Measurements from ENCODE around the gene MGST2.

DNA sequence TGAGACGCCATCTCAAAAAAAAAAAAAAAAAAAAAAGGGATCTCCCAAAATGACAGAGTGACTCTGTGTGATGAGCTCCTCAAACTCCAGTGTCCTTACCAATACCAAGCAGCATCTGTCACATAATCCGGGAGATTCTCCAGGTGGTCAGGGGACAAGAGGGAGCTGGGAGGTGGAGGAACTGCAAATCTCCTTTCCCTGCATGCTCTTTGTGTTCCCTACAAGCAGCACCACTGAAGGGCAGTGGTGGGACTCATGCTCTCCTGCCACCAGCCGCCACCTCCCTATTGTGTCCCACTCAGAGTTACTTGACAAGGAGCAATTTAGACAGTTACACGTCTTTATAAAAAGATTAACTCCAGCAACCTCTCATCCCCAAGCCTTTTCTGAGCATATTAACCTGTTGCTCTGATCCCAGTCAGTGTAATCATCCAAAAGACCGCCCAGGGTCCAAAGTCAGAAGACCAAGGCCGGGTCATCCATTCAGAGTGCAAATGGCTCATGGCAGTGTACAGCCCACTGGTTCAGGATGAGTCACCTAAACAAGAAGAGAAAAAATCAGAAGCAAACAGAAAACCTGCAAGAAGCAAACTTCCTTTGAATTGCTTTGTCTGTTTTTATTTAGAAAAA, 23.6 kb downstream of the MGST2 start:
- TF ChIP-seq, protein P1, sequence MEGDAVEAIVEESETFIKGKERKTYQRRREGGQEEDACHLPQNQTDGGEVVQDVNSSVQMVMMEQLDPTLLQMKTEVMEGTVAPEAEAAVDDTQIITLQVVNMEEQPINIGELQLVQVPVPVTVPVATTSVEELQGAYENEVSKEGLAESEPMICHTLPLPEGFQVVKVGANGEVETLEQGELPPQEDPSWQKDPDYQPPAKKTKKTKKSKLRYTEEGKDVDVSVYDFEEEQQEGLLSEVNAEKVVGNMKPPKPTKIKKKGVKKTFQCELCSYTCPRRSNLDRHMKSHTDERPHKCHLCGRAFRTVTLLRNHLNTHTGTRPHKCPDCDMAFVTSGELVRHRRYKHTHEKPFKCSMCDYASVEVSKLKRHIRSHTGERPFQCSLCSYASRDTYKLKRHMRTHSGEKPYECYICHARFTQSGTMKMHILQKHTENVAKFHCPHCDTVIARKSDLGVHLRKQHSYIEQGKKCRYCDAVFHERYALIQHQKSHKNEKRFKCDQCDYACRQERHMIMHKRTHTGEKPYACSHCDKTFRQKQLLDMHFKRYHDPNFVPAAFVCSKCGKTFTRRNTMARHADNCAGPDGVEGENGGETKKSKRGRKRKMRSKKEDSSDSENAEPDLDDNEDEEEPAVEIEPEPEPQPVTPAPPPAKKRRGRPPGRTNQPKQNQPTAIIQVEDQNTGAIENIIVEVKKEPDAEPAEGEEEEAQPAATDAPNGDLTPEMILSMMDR (IDR thresholded peaks at IDR 0.05): no peak
- TF ChIP-seq POLR2A (IDR thresholded peaks at IDR 0.05): no peak

Data from body of pancreas (tissue), 4 donors.